HepG2 (cell line): Measurements from ENCODE around the gene SEC14L1. TPM values are rescaled to one million over a fixed set of nuclear protein-coding genes. Genes with fewer than 3 reads are reported as not detected.
A peak's percentile ranks its signal among the peaks of the same experiment; 100 is the strongest.

ENCODE experiments used
- ERF ChIP-seq: IDR thresholded peaks from 2 replicates; pipeline ENCODE4 v1.6.1; 2018; ENCODE audit warnings: missing biosample characterization, missing genetic modification reagents
- GATA4 ChIP-seq: sonication (generic); IDR thresholded peaks from 2 replicates; pipeline ENCODE4 v1.6.1; 2016; ENCODE audit warnings: antibody characterized with exemption, low read depth, borderline replicate concordance
- GZF1 ChIP-seq: sonication (generic); formaldehyde crosslinking; IDR thresholded peaks from 2 replicates; pipeline ENCODE4 v1.5.1; 2020; ENCODE audit warnings: mild to moderate bottlenecking, missing genetic modification reagents
- HNRNPLL ChIP-seq: fragments of 200-400 bp; formaldehyde crosslinking; IDR thresholded peaks from 2 replicates; pipeline ENCODE4 v1.6.1; 2017; ENCODE audit warnings: mild to moderate bottlenecking, low read depth, low read length; ENCODE audit not compliant: poor library complexity, severe bottlenecking
- KDM1A ChIP-seq: IDR thresholded peaks from 2 replicates; pipeline ENCODE4 v1.6.1; 2016; ENCODE audit warnings: missing compliant biosample characterization
- KDM5B ChIP-seq: sonication (generic); formaldehyde crosslinking; IDR thresholded peaks from 2 replicates; pipeline ENCODE4 v1.4.0; 2020; ENCODE audit warnings: missing genetic modification reagents, mild to moderate bottlenecking, borderline replicate concordance
- MEIS2 ChIP-seq: sonication (generic); formaldehyde crosslinking; IDR thresholded peaks from 2 replicates; pipeline ENCODE4 v1.9.0; 2021; ENCODE audit warnings: mild to moderate bottlenecking, missing genetic modification reagents
- MIER3 ChIP-seq: IDR thresholded peaks from 2 replicates; pipeline ENCODE4 v1.6.1; 2016; ENCODE audit warnings: missing compliant biosample characterization, borderline replicate concordance
- SPEN ChIP-seq: sonication (generic); formaldehyde crosslinking; IDR thresholded peaks from 2 replicates; pipeline ENCODE4 v1.5.1; 2020; ENCODE audit warnings: low read depth, mild to moderate bottlenecking, missing genetic modification reagents
- ZNF282 ChIP-seq: fragments of 450-650 bp; IDR thresholded peaks from 2 replicates; pipeline ENCODE4 v1.6.1; 2018; ENCODE audit not compliant: partially characterized antibody
- ZNF331 ChIP-seq: sonication (generic); formaldehyde crosslinking; IDR thresholded peaks from 2 replicates; pipeline ENCODE4 v1.4.0; 2020; ENCODE audit warnings: missing genetic modification reagents
- ZNF33B ChIP-seq: sonication (generic); formaldehyde crosslinking; IDR thresholded peaks from 2 replicates; pipeline ENCODE4 v1.5.1; 2020; ENCODE audit warnings: mild to moderate bottlenecking, missing genetic modification reagents
- ZZZ3 ChIP-seq: sonication (generic); formaldehyde crosslinking; IDR thresholded peaks from 2 replicates; pipeline ENCODE4 v1.4.0; 2020; ENCODE audit warnings: missing genetic modification reagents, mild to moderate bottlenecking, borderline replicate concordance
- polyA plus RNA-seq, 8 experiments: library from polyadenylated mRNA; depleted of rRNA in 3 of 8; stranded (reverse) in 7 of 8; unstranded in 1 of 8; fragments of >200 nt; fragmentation: Illumina TruSeq in 4 of 8; extraction: Trizol in 4 of 8; gene quantifications; 2 replicates each; pipeline versions ENCODE4 v1.2.1 to v1.2.3, GENCODE V29; 2011 to 2016; ENCODE audit warnings: low read depth in 4 of 8, missing spikeins in 1 of 8, mixed read lengths in 1 of 8; ENCODE audit not compliant: insufficient read depth in 1 of 8
- total RNA-seq, 5 experiments: library from RNA; depleted of rRNA; stranded (reverse); fragments of >200 nt; fragmentation: Illumina TruSeq; extraction: Trizol; gene quantifications; 2 replicates each; pipeline ENCODE4 v1.2.3, GENCODE V29; 2016; ENCODE audit warnings: low read depth in 1 of 5
- TF ChIP-seq, protein P1 (sequence below): sonication (generic); formaldehyde crosslinking; IDR thresholded peaks from 2 replicates; pipeline ENCODE4 v1.5.1; 2020; ENCODE audit warnings: missing genetic modification reagents, mild to moderate bottlenecking, borderline replicate concordance
- TF ChIP-seq, protein P2 (sequence below): IDR thresholded peaks from 2 replicates; pipeline ENCODE4 v1.6.1; 2016; ENCODE audit warnings: low read depth, borderline replicate concordance
- TF ChIP-seq, protein P3 (sequence below): IDR thresholded peaks from 2 replicates; pipeline ENCODE4 v1.6.1; 2016; ENCODE audit warnings: mild to moderate bottlenecking, missing biosample characterization, missing genetic modification reagents
- TF ChIP-seq, protein P4 (sequence below): IDR thresholded peaks from 2 replicates; pipeline ENCODE4 v1.6.1; 2018; ENCODE audit warnings: missing genetic modification reagents
- TF ChIP-seq, protein P5 (sequence below): sonication (generic); formaldehyde crosslinking; IDR thresholded peaks from 2 replicates; pipeline ENCODE4 v1.8.0; 2022; ENCODE audit warnings: mild to moderate bottlenecking, missing genetic modification reagents, borderline replicate concordance
- TF ChIP-seq, protein P6 (sequence below): IDR thresholded peaks from 2 replicates; pipeline ENCODE4 v1.6.1; 2016
- TF ChIP-seq, protein P7 (sequence below): sonication (generic); formaldehyde crosslinking; IDR thresholded peaks from 2 replicates; pipeline ENCODE4 v1.4.0; 2020; ENCODE audit warnings: missing genetic modification reagents

The SEC14L1 gene
- total and polyA plus RNA-seq, 2 of the 13 experiments (the other 11 are each of a cell fraction or from before 2014, with no cell fraction given): 26.3 to 43.9 TPM

DNA sequence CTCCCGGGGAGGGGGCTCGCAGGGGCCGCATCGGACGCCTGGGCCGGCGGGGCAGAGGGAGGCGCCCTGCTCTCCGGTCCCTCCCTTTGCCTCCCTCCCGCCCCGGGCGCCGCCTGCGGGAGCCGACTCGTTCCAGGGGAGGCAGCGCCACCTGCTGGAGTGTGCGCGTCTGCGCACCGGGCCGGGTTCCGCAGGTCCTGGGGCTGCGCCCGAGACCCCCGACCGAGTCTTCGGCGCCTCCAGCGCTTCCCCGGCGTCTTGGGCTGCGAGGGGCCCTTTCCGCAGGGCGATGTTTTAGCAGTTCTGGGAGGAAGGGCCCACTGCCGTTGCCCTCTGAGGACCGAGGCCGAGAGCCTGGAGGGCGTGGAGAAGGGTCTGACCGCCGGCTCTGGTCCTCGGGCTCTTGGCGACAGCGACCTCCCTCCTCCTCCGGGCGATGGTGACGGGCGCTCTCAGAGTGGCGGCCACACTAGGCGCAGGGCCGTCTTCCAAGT, 106.3 kb downstream of the SEC14L1 start (continued):
- TF ChIP-seq, protein P1, sequence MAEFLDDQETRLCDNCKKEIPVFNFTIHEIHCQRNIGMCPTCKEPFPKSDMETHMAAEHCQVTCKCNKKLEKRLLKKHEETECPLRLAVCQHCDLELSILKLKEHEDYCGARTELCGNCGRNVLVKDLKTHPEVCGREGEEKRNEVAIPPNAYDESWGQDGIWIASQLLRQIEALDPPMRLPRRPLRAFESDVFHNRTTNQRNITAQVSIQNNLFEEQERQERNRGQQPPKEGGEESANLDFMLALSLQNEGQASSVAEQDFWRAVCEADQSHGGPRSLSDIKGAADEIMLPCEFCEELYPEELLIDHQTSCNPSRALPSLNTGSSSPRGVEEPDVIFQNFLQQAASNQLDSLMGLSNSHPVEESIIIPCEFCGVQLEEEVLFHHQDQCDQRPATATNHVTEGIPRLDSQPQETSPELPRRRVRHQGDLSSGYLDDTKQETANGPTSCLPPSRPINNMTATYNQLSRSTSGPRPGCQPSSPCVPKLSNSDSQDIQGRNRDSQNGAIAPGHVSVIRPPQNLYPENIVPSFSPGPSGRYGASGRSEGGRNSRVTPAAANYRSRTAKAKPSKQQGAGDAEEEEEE (CRISPR knock-in tag): no peak
- TF ChIP-seq ZZZ3 (CRISPR knock-in tag) (no peak), GZF1 (CRISPR knock-in tag) (no peak), SPEN (0 out of 2 replicates have a peak, but pooled peaks have one; percentile 50), ZNF331 (CRISPR knock-in tag) (0 out of 2 replicates have a peak, but pooled peaks have one; percentile 14), ZNF282 (no peak), KDM1A (CRISPR knock-in tag) (no peak), ZNF33B (no peak), HNRNPLL (peak; percentile 64), ERF (CRISPR knock-in tag) (peak; percentile 74), KDM5B (CRISPR knock-in tag) (peak; percentile 52; the same call in 1 of the 2 replicates), MIER3 (CRISPR knock-in tag) (peak; percentile 61; the same call in 1 of the 2 replicates), GATA4 (no peak), MEIS2 (CRISPR knock-in tag) (no peak)
- TF ChIP-seq, protein P2, sequence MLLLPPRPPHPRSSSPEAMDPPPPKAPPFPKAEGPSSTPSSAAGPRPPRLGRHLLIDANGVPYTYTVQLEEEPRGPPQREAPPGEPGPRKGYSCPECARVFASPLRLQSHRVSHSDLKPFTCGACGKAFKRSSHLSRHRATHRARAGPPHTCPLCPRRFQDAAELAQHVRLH (CRISPR knock-in tag): peak; percentile 77
- TF ChIP-seq, protein P3, sequence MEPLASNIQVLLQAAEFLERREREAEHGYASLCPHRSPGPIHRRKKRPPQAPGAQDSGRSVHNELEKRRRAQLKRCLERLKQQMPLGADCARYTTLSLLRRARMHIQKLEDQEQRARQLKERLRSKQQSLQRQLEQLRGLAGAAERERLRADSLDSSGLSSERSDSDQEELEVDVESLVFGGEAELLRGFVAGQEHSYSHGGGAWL (CRISPR knock-in tag): no peak
- TF ChIP-seq, protein P4, sequence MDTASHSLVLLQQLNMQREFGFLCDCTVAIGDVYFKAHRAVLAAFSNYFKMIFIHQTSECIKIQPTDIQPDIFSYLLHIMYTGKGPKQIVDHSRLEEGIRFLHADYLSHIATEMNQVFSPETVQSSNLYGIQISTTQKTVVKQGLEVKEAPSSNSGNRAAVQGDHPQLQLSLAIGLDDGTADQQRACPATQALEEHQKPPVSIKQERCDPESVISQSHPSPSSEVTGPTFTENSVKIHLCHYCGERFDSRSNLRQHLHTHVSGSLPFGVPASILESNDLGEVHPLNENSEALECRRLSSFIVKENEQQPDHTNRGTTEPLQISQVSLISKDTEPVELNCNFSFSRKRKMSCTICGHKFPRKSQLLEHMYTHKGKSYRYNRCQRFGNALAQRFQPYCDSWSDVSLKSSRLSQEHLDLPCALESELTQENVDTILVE (CRISPR knock-in tag): peak; percentile 36; the same call in 1 of the 2 replicates
- TF ChIP-seq, protein P5, sequence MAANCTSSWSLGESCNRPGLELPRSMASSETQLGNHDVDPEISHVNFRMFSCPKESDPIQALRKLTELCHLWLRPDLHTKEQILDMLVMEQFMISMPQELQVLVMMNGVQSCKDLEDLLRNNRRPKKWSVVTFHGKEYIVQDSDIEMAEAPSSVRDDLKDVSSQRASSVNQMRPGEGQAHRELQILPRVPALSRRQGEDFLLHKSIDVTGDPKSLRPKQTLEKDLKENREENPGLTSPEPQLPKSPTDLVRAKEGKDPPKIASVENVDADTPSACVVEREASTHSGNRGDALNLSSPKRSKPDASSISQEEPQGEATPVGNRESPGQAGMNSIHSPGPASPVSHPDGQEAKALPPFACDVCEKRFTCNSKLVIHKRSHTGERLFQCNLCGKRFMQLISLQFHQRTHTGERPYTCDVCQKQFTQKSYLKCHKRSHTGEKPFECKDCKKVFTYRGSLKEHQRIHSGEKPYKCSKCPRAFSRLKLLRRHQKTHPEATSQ (CRISPR knock-in tag): no peak
- TF ChIP-seq, protein P6, sequence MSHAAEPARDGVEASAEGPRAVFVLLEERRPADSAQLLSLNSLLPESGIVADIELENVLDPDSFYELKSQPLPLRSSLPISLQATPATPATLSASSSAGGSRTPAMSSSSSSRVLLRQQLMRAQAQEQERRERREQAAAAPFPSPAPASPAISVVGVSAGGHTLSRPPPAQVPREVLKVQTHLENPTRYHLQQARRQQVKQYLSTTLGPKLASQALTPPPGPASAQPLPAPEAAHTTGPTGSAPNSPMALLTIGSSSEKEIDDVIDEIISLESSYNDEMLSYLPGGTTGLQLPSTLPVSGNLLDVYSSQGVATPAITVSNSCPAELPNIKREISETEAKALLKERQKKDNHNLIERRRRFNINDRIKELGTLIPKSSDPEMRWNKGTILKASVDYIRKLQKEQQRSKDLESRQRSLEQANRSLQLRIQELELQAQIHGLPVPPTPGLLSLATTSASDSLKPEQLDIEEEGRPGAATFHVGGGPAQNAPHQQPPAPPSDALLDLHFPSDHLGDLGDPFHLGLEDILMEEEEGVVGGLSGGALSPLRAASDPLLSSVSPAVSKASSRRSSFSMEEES (CRISPR knock-in tag): no peak; the same call in 1 of the 2 replicates
- TF ChIP-seq, protein P7, sequence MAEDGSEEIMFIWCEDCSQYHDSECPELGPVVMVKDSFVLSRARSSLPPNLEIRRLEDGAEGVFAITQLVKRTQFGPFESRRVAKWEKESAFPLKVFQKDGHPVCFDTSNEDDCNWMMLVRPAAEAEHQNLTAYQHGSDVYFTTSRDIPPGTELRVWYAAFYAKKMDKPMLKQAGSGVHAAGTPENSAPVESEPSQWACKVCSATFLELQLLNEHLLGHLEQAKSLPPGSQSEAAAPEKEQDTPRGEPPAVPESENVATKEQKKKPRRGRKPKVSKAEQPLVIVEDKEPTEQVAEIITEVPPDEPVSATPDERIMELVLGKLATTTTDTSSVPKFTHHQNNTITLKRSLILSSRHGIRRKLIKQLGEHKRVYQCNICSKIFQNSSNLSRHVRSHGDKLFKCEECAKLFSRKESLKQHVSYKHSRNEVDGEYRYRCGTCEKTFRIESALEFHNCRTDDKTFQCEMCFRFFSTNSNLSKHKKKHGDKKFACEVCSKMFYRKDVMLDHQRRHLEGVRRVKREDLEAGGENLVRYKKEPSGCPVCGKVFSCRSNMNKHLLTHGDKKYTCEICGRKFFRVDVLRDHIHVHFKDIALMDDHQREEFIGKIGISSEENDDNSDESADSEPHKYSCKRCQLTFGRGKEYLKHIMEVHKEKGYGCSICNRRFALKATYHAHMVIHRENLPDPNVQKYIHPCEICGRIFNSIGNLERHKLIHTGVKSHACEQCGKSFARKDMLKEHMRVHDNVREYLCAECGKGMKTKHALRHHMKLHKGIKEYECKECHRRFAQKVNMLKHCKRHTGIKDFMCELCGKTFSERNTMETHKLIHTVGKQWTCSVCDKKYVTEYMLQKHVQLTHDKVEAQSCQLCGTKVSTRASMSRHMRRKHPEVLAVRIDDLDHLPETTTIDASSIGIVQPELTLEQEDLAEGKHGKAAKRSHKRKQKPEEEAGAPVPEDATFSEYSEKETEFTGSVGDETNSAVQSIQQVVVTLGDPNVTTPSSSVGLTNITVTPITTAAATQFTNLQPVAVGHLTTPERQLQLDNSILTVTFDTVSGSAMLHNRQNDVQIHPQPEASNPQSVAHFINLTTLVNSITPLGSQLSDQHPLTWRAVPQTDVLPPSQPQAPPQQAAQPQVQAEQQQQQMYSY (CRISPR knock-in tag): no peak
